HG02885 (cell line): Measurements from ENCODE around the gene L3MBTL2.
"Not testable (repeated sequence)": the region's sequence is repeated elsewhere in the genome, so short reads cannot be mapped to it uniquely, and the experiment has no call there.

Experiments used
- ATAC-seq: cut with Tn5 transposase; IDR thresholded peaks from one replicate; pipeline ENCODE4 v1.9.1; 2021; ENCODE audit warnings: mild to moderate bottlenecking; ENCODE audit not compliant: unreplicated experiment, poor library complexity

Gene L3MBTL2

GRCh38 chr22:41239443-41240128, 34.5 kb downstream of the L3MBTL2 start:
- no peak for ATAC-seq

- no peak for ATAC-seq
These were observed 35.4 kb downstream of the L3MBTL2 start, which contains the start of gene CHADL for GRCh38 chr22:41240377-41241132. TSS of gene CHADL (minus strand) at chr22:41240931. CDS start at chr22:41240881, 50 bp downstream.

- no peak for ATAC-seq
These were observed 36.1 kb downstream of the L3MBTL2 start for GRCh38 chr22:41241133-41241676.

GRCh38 chr22:41242396-41243117, 37.4 kb downstream of the L3MBTL2 start:
- ATAC-seq: no peak

DNA sequence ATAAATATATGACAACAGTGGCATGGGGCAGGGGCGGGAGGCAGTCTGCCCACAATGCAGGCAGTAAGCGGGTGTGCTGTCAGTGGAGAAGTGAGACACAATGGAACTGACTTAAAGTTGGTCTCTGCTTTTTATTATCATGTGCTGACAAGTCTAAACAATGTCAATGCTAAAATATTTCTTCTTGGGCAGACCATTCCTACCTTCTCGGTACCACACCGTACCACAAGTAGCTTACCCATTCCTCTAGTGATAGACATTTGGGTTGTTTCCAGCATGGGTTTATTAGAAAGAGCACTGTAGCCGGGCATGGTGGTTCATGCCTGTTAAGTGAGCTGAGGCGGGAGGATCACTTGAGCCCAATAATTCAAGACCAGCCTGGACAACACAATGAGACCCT, 38.2 kb downstream of the L3MBTL2 start:
- no peak for ATAC-seq

- no peak for ATAC-seq
These were observed 40.9 kb downstream of the L3MBTL2 start for GRCh38 chr22:41245917-41246499.

GRCh38 chr22:41247703-41248102, 42.6 kb downstream of the L3MBTL2 start:
- ATAC-seq: no peak

- ATAC-seq: no peak
These were observed 43.2 kb downstream of the L3MBTL2 start for GRCh38 chr22:41248314-41248713.

DNA sequence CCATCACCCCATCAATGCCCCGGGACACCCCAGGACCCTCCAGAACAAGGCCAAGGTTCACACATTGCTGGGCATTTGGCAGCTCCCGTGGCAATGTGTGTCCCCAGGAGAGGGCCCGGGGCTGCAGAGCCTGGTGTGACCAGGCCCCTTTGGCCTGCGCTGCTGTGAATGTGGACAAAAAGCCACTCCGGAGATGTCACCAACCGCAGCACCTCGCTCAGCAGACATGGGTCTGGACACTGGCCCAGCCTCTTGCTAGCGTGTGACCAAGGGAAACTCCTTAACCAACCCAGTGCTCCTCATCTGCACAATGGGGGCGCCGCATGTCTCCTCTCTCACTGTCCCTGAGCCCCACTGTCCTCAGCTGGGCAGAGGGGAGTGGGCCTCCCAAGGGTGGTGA, 43.6 kb downstream of the L3MBTL2 start:
- no peak for ATAC-seq

GRCh38 chr22:41249442-41249841, 44.3 kb downstream of the L3MBTL2 start:
- ATAC-seq: no peak

- ATAC-seq: no peak
These were observed 45.0 kb downstream of the L3MBTL2 start for GRCh38 chr22:41250127-41250526.

DNA sequence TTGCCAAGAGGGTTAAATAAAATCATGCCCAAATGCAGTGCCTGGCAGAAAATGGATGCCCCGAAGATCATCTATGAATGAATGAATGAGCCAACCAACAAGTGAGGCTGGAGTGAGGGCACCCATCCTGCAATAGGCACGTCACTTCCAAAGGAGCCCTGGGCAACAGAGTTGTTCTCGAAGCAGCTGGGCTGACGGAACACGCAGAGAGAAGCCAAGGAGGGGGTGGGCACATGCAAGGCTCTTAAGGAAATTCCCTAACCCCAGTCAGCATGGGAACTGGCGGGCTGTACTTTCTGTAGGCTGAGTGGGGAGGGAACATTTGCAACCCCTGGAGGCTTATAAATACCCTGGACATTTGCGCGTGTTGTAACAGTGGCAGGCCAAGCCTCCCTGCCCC, 47.3 kb downstream of the L3MBTL2 start:
- no peak for ATAC-seq

GRCh38 chr22:41254230-41254629, 49.1 kb downstream of the L3MBTL2 start:
- no peak for ATAC-seq

- ATAC-seq: no peak
These were observed 51.4 kb downstream of the L3MBTL2 start for GRCh38 chr22:41256254-41257253.

DNA sequence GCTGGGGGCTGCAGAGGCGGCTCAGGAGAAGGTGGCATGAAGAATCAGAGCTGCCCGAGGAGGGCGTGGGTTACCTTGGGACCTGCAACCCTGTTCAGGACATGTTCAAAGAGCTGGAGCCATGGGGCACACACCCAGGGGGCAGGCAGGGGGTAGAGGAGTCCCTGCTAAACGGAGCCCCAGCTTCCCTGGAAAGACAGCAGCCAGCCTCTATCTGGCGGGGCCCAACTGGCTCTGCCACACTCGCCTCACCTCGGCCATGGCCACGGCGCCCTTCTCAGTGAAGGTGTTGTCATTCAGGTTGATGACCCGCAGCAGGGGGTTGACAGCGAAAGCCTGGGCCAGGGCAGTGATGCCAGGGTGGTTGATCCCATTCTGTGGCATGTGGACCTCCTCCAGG, 52.6 kb downstream of the L3MBTL2 start:
- ATAC-seq: no peak

DNA sequence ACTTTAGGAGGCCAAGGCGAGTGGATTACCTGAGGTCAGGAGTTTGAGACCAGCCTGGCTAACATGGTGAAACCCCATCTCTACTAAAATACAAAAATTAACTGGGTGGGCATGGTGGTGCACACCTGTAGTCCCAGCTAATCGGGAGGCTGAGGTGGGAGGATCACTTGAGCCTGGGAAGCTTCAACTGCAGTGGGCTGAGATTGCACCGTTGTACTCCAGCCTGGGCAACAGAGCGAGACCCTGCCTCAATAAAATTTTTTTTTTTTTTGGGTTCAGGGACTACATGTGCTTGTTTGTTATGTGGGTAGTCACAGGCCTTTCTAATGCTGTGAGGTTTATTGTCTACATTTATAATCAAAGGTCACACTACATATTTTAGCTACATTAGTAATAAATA, 54.6 kb downstream of the L3MBTL2 start:
- not testable (repeated sequence) for ATAC-seq

GRCh38 chr22:41260871-41261270, 55.8 kb downstream of the L3MBTL2 start:
- ATAC-seq: no peak

GRCh38 chr22:41261541-41262249, 56.6 kb downstream of the L3MBTL2 start:
- no peak for ATAC-seq
